Measurements from ENCODE around the gene MYO1C.
"Not testable (repeated sequence)": the region's sequence is repeated elsewhere in the genome, so short reads cannot be mapped to it uniquely, and the experiment has no call there.

- TF ChIP-seq POLR2A (IDR thresholded peaks at IDR 0.05; ENCODE audit: extremely low read depth, insufficient read length); CTCF (IDR thresholded peaks at IDR 0.05; ENCODE audit: low read depth, low read length): not testable (repeated sequence)
Observed at GRCh38 chr17:1508709-1509108, 16.2 kb upstream of the MYO1C start.

Data from NB4 (cell line).